ENCODE data around the gene NUBP2. TPM values are rescaled to one million over a fixed set of nuclear protein-coding genes. Genes with fewer than 3 reads are reported as not detected.

Gene NUBP2
- total RNA-seq, 4 donors from 2014 or later = 15.3 to 165 (median 59.6) TPM

GRCh38 chr16:1830213-1830612, 47.5 kb downstream of the NUBP2 start:
- Histone ChIP-seq H3K4me1 (peaks cover 15 to 39% (median 31%) of the 10 kb centered on the region in 4 donors), H3K27ac (peak overlapping the region; percentile 80 to 97 (median 94)), H3K4me3 (no peak overlapping the region), H3K27me3 (no peaks in the 10 kb centered on the region), H3K9me3 (no peaks in the 10 kb centered on the region), H3K36me3 (peaks cover 0 to 5% (median 0%) of the 10 kb centered on the region in 4 donors)
- in situ Hi-C loops (cut with MboI; ENCODE audit: low pct_ligation_motif_present in 1 of 4, low pct_unique_long_range_greater_than_20kb in 1 of 4, low sequenced_read_pairs in 3 of 4) (no loop called here), intact Hi-C loops (cut with DNase I; ENCODE audit: low total_unique reads) (no loop called here)
- TF ChIP-seq POLR2A (IDR thresholded peaks at IDR 0.05) (peak; percentile 30), EP300 (IDR thresholded peaks at IDR 0.05; ENCODE audit: low read depth) (no peak), POLR2AphosphoS5 (IDR thresholded peaks at IDR 0.05) (peak in 2 of 3 donors; percentile 36 to 45)
- DNase-seq = peak; percentile 49
- 33% methylated on average over 3 of the region's 3 CpGs; no CpG with 5 or more reads in 1 of the 2 donors for WGBS, 2 donors (ENCODE audit: low coverage in 1 of 2)

- WGBS, 2 donors (ENCODE audit: low coverage in 1 of 2) = 84 to 100% methylated on average over 3 to 19 of the region's 19 CpGs
- Histone ChIP-seq H3K36me3 (peaks cover 0 to 5% (median 0%) of the 10 kb centered on the region in 4 donors), H3K4me1 (peaks cover 9 to 32% (median 24%) of the 10 kb centered on the region in 4 donors), H3K4me3 (no peak overlapping the region), H3K27ac (no peak overlapping the region), H3K27me3 (no peaks in the 10 kb centered on the region), H3K9me3 (no peaks in the 10 kb centered on the region)
- in situ Hi-C loops (cut with MboI; ENCODE audit: low pct_ligation_motif_present in 1 of 4, low pct_unique_long_range_greater_than_20kb in 1 of 4, low sequenced_read_pairs in 3 of 4) = no loop called here
- no peak for TF ChIP-seq CTCF (IDR thresholded peaks at IDR 0.05)
- TF ChIP-seq POLR2A (IDR thresholded peaks at IDR 0.05) = no peak
- TF ChIP-seq EP300 (IDR thresholded peaks at IDR 0.05; ENCODE audit: low read depth) = no peak
- TF ChIP-seq POLR2AphosphoS5 (IDR thresholded peaks at IDR 0.05) = no peak
- intact Hi-C loops (cut with DNase I; ENCODE audit: low total_unique reads) = no loop called here
- no peak for DNase-seq
Measured at GRCh38 chr16:1831186-1832075, 48.7 kb downstream of the NUBP2 start.

GRCh38 chr16:1832838-1833454, 50.2 kb downstream of the NUBP2 start:
- WGBS, 2 donors (ENCODE audit: low coverage in 1 of 2) = 65 to 89% methylated on average over 5 to 9 of the region's 9 CpGs
- intact Hi-C loops (cut with DNase I; ENCODE audit: low total_unique reads) = no loop called here
- in situ Hi-C loops (cut with MboI; ENCODE audit: low pct_ligation_motif_present in 1 of 4, low pct_unique_long_range_greater_than_20kb in 1 of 4, low sequenced_read_pairs in 3 of 4) = no loop called here
- Histone ChIP-seq H3K27ac (no peak overlapping the region), H3K27me3 (no peaks in the 10 kb centered on the region), H3K36me3 (peaks cover 0 to 5% (median 0%) of the 10 kb centered on the region in 4 donors), H3K4me3 (no peak overlapping the region), H3K4me1 (peaks cover 9 to 29% (median 20%) of the 10 kb centered on the region in 4 donors), H3K9me3 (no peaks in the 10 kb centered on the region)
- DNase-seq = no peak
- TF ChIP-seq CTCF (IDR thresholded peaks at IDR 0.05) (no peak), POLR2A (IDR thresholded peaks at IDR 0.05) (no peak)

- WGBS, 2 donors (ENCODE audit: low coverage in 1 of 2) = 83 to 85% methylated on average over 5 of the region's 5 CpGs
- in situ Hi-C loops (cut with MboI; ENCODE audit: low pct_ligation_motif_present in 1 of 4, low pct_unique_long_range_greater_than_20kb in 1 of 4, low sequenced_read_pairs in 3 of 4) = no loop called here
- H3K4me1 ChIP-seq = peaks cover under 1 to 17% (median 9%) of the 10 kb centered on the region in 4 donors
Measured at GRCh38 chr16:1834096-1834495, 51.3 kb downstream of the NUBP2 start.

More at GRCh38 chr16:1834096-1834495, 51.3 kb downstream of the NUBP2 start:
- Histone ChIP-seq H3K27ac (no peak overlapping the region), H3K27me3 (no peaks in the 10 kb centered on the region), H3K36me3 (peaks cover 0 to 5% (median 0%) of the 10 kb centered on the region in 4 donors), H3K4me3 (no peak overlapping the region), H3K9me3 (no peaks in the 10 kb centered on the region)
- intact Hi-C loops (cut with DNase I; ENCODE audit: low total_unique reads) = no loop called here
- no peak for DNase-seq
- TF ChIP-seq CTCF (IDR thresholded peaks at IDR 0.05) (no peak), EP300 (IDR thresholded peaks at IDR 0.05; ENCODE audit: low read depth) (no peak), POLR2A (IDR thresholded peaks at IDR 0.05) (no peak), POLR2AphosphoS5 (IDR thresholded peaks at IDR 0.05) (no peak)

Small RNA genes lying within 50 kb of the gene (small RNA-seq; reads per million reads assigned to genes)
- 0.24 to 1.9 (median 0.65) reads per million in 4 donors for gene MIR3177

Other genes starting within 250 kb of the NUBP2 start
- 10 to 100 TPM in 3 of 4 donors, 1 to 10 TPM in 1; 9.4 to 22.5 (median 13.3) TPM for gene TMEM204, start 249.3 kb upstream of the NUBP2 start, total RNA-seq
- 10 to 100 TPM; 16.2 to 26.6 (median 22.0) TPM for gene IFT140, start 170.9 kb upstream of the NUBP2 start, total RNA-seq
- gene CRAMP1, start 170.6 kb upstream of the NUBP2 start, total RNA-seq = 10 to 100 TPM; 10.1 to 52.7 (median 16.2) TPM
- gene JPT2, start 104.7 kb upstream of the NUBP2 start, total RNA-seq = 10 to 100 TPM; 12.0 to 31.5 (median 25.1) TPM
- gene MAPK8IP3, start 76.8 kb upstream of the NUBP2 start, total RNA-seq = 100 to 1,000 TPM in 2 of 4 donors, 10 to 100 TPM in 2; 74.0 to 250 (median 138) TPM
- 100 to 1,000 TPM; 116 to 286 (median 132) TPM for gene NME3, start 11.4 kb upstream of the NUBP2 start, total RNA-seq
- 100 to 1,000 TPM in 1 of 4 donors, 10 to 100 TPM in 3; 23.6 to 173 (median 45.4) TPM for gene EME2, start 10.2 kb upstream of the NUBP2 start, total RNA-seq
- 100 to 1,000 TPM; 102 to 253 (median 121) TPM for gene MRPS34, start 9.8 kb upstream of the NUBP2 start, total RNA-seq
- gene SPSB3, start 389 bp upstream of the NUBP2 start, total RNA-seq = 100 to 1,000 TPM; 101 to 289 (median 125) TPM
- gene IGFALS, start 10.7 kb downstream of the NUBP2 start, total RNA-seq = 10 to 100 TPM in 1 of 4 donors, under 1 TPM in 2, not detected in 1; 0.27 to 10.8 (median 0.48) TPM
- gene HAGH, start 43.9 kb downstream of the NUBP2 start, total RNA-seq = 100 to 1,000 TPM in 2 of 4 donors, 10 to 100 TPM in 2; 40.6 to 403 (median 121) TPM
- 100 to 1,000 TPM in 2 of 4 donors, 10 to 100 TPM in 2; 88.0 to 149 (median 104) TPM for gene FAHD1, start 44.2 kb downstream of the NUBP2 start, total RNA-seq
- not detected for gene MEIOB, start 89.2 kb downstream of the NUBP2 start, total RNA-seq
- gene HS3ST6, start 135.5 kb downstream of the NUBP2 start, total RNA-seq = 1 to 10 TPM in 2 of 4 donors, under 1 TPM in 1, not detected in 1; 1.00 to 4.4 (median 1.1) TPM
- 10 to 100 TPM; 13.9 to 56.5 (median 29.3) TPM for gene MSRB1, start 160.2 kb downstream of the NUBP2 start, total RNA-seq
- under 1 TPM in 1 of 4 donors, not detected in 3; 0.55 TPM for gene RPL3L, start 171.7 kb downstream of the NUBP2 start, total RNA-seq
- gene NDUFB10, start 176.6 kb downstream of the NUBP2 start, total RNA-seq = 100 to 1,000 TPM; 137 to 496 (median 250) TPM
- gene RPS2, start 181.9 kb downstream of the NUBP2 start, total RNA-seq = 1,000 to 10,000 TPM in 3 of 4 donors, 100 to 1,000 TPM in 1; 896 to 2,085 (median 1,613) TPM
- gene RNF151, start 183.9 kb downstream of the NUBP2 start, total RNA-seq = not detected
- gene TBL3, start 189.1 kb downstream of the NUBP2 start, total RNA-seq = 10 to 100 TPM; 23.2 to 31.0 (median 28.2) TPM
- gene NOXO1, start 198.5 kb downstream of the NUBP2 start, total RNA-seq = 10 to 100 TPM in 3 of 4 donors, 1 to 10 TPM in 1; 4.2 to 29.8 (median 19.4) TPM
- gene GFER, start 201.2 kb downstream of the NUBP2 start, total RNA-seq = 100 to 1,000 TPM in 1 of 4 donors, 10 to 100 TPM in 3; 29.9 to 117 (median 64.3) TPM
- gene SYNGR3, start 207.0 kb downstream of the NUBP2 start, total RNA-seq = 1 to 10 TPM in 3 of 4 donors, not detected in 1; 2.7 to 4.8 (median 2.9) TPM
- 100 to 1,000 TPM in 1 of 4 donors, 10 to 100 TPM in 3; 28.3 to 145 (median 42.0) TPM for gene ZNF598, start 226.9 kb downstream of the NUBP2 start, total RNA-seq
- under 1 TPM in 1 of 4 donors, not detected in 3; 0.41 TPM for gene NPW, start 236.8 kb downstream of the NUBP2 start, total RNA-seq
- gene NHERF2, start 243.9 kb downstream of the NUBP2 start, total RNA-seq = 10 to 100 TPM in 3 of 4 donors, 1 to 10 TPM in 1; 3.7 to 61.9 (median 29.8) TPM

Measured in transverse colon (tissue), 4 donors.